ENCODE measurements around the gene GAL3ST3.
"Not testable (repeated sequence)": the region's sequence is repeated elsewhere in the genome, so short reads cannot be mapped to it uniquely, and the experiment has no call there.

Gene GAL3ST3

GRCh38 chr11:66012371-66012945 lies 36.5 kb downstream of the GAL3ST3 start:
- DNase-seq = no peak

GRCh38 chr11:66011785-66012303 lies 37.1 kb downstream of the GAL3ST3 start, which contains the start of gene CST6:
Gene CST6, plus strand, starts transcription at chr11:66012008. Its CDS starts 37 bp downstream, at chr11:66012045.
- no peak for DNase-seq

GRCh38 chr11:66011239-66011784 lies 37.6 kb downstream of the GAL3ST3 start:
- no peak for DNase-seq

- not testable (repeated sequence) for DNase-seq
Measured at GRCh38 chr11:66010036-66010435, 38.9 kb downstream of the GAL3ST3 start.

GRCh38 chr11:66008468-66009101 lies 40.4 kb downstream of the GAL3ST3 start:
- DNase-seq = no peak

- no peak for DNase-seq
Measured at GRCh38 chr11:66008095-66008467, 40.9 kb downstream of the GAL3ST3 start.

GRCh38 chr11:66007201-66007634 lies 41.7 kb downstream of the GAL3ST3 start:
- DNase-seq = no peak

GRCh38 chr11:66006891-66007176 lies 42.1 kb downstream of the GAL3ST3 start:
- no peak for DNase-seq

- DNase-seq = no peak
Measured at GRCh38 chr11:66006134-66006890, 42.6 kb downstream of the GAL3ST3 start.

- no peak for DNase-seq
Measured at GRCh38 chr11:66004186-66004585, 44.8 kb downstream of the GAL3ST3 start.

GRCh38 chr11:66003291-66003690 lies 45.7 kb downstream of the GAL3ST3 start:
- no peak for DNase-seq

GRCh38 chr11:66002648-66003225 lies 46.2 kb downstream of the GAL3ST3 start:
- DNase-seq = no peak

- DNase-seq = peak; percentile 84
Measured at GRCh38 chr11:66001942-66002647, 46.9 kb downstream of the GAL3ST3 start, which contains the start of the genes BANF1 and EIF1AD. Gene BANF1, plus strand, starts transcription at chr11:66002503. Its CDS starts 748 bp downstream, at chr11:66003251. Gene EIF1AD, minus strand, starts transcription at chr11:66002157. Its CDS starts 1,768 bp downstream, at chr11:66000389.

- DNase-seq = no peak
Measured at GRCh38 chr11:65997286-65997685, 51.7 kb downstream of the GAL3ST3 start.

- no peak for DNase-seq
Measured at GRCh38 chr11:65992056-65992455, 56.9 kb downstream of the GAL3ST3 start.
